ENCODE results near the gene FAR2. TPM values are rescaled to one million over a fixed set of nuclear protein-coding genes. Genes with fewer than 3 reads are reported as not detected.

FAR2 gene
- total RNA-seq, 3 donors from 2014 or later = 8.2 to 18.2 (median 9.8) TPM

GRCh38 chr12:29310899-29311298, 161.8 kb downstream of the FAR2 start:
- no peak for DNase-seq (ENCODE audit: low spot score in 2 of 2)
- H3K4me3 ChIP-seq = no peak overlapping the region
- H3K36me3 ChIP-seq = no peaks in the 10 kb centered on the region
- no peaks in the 10 kb centered on the region for H3K4me1 ChIP-seq
- no peaks in the 10 kb centered on the region for H3K27me3 ChIP-seq
- no peaks in the 10 kb centered on the region for H3K9me3 ChIP-seq
- intact Hi-C loops (cut with DNase I; ENCODE audit: low total_unique reads) = no loop called here
- TF ChIP-seq CTCF (IDR thresholded peaks at IDR 0.05) (no peak), POLR2A (IDR thresholded peaks at IDR 0.05) (no peak), POLR2AphosphoS5 (IDR thresholded peaks at IDR 0.05) (no peak)
- H3K27ac ChIP-seq = no peak overlapping the region

- no peak for DNase-seq (ENCODE audit: low spot score in 2 of 2)
- TF ChIP-seq POLR2AphosphoS5 (IDR thresholded peaks at IDR 0.05) = no peak
- TF ChIP-seq POLR2A (IDR thresholded peaks at IDR 0.05) = no peak
- intact Hi-C loops (cut with DNase I; ENCODE audit: low total_unique reads) = no loop called here
- no peaks in the 10 kb centered on the region for H3K27me3 ChIP-seq
- no peak overlapping the region for H3K27ac ChIP-seq
- H3K36me3 ChIP-seq = no peaks in the 10 kb centered on the region
- H3K9me3 ChIP-seq = no peaks in the 10 kb centered on the region
- H3K4me1 ChIP-seq = no peaks in the 10 kb centered on the region
- no peak overlapping the region for H3K4me3 ChIP-seq
These were observed 165.3 kb downstream of the FAR2 start for GRCh38 chr12:29314416-29314815.

- Histone ChIP-seq H3K4me1 (no peaks in the 10 kb centered on the region), H3K36me3 (no peaks in the 10 kb centered on the region), H3K4me3 (no peak overlapping the region), H3K27ac (no peak overlapping the region), H3K27me3 (no peaks in the 10 kb centered on the region), H3K9me3 (no peaks in the 10 kb centered on the region)
- no peak for DNase-seq (ENCODE audit: low spot score in 2 of 2)
- intact Hi-C loops (cut with DNase I; ENCODE audit: low total_unique reads) = no loop called here
- no peak for TF ChIP-seq CTCF (IDR thresholded peaks at IDR 0.05)
- no peak for TF ChIP-seq POLR2AphosphoS5 (IDR thresholded peaks at IDR 0.05)
- TF ChIP-seq POLR2A (IDR thresholded peaks at IDR 0.05) = no peak
These were observed 167.7 kb downstream of the FAR2 start for GRCh38 chr12:29316752-29317151.

- Histone ChIP-seq H3K27ac (no peak overlapping the region), H3K27me3 (no peaks in the 10 kb centered on the region), H3K36me3 (no peaks in the 10 kb centered on the region), H3K9me3 (no peaks in the 10 kb centered on the region), H3K4me1 (no peaks in the 10 kb centered on the region), H3K4me3 (no peak overlapping the region)
- no peak for DNase-seq (ENCODE audit: low spot score in 2 of 2)
- TF ChIP-seq CTCF (IDR thresholded peaks at IDR 0.05) (peak in 2 of 3 donors; percentile 53 to 77), POLR2A (IDR thresholded peaks at IDR 0.05) (no peak), POLR2AphosphoS5 (IDR thresholded peaks at IDR 0.05) (no peak)
- intact Hi-C loops (cut with DNase I; ENCODE audit: low total_unique reads) = no loop called here
These were observed 168.7 kb downstream of the FAR2 start for GRCh38 chr12:29317556-29318363.

GRCh38 chr12:29320295-29321085, 171.4 kb downstream of the FAR2 start:
- no peak overlapping the region for H3K27ac ChIP-seq
- H3K4me1 ChIP-seq = no peaks in the 10 kb centered on the region
- H3K4me3 ChIP-seq = no peak overlapping the region
- H3K36me3 ChIP-seq = no peaks in the 10 kb centered on the region
- no peaks in the 10 kb centered on the region for H3K9me3 ChIP-seq
- intact Hi-C loops (cut with DNase I; ENCODE audit: low total_unique reads) = no loop called here
- H3K27me3 ChIP-seq = no peaks in the 10 kb centered on the region
- TF ChIP-seq POLR2A (IDR thresholded peaks at IDR 0.05) = no peak
- TF ChIP-seq POLR2AphosphoS5 (IDR thresholded peaks at IDR 0.05) = no peak
- TF ChIP-seq CTCF (IDR thresholded peaks at IDR 0.05) = no peak
- no peak for DNase-seq (ENCODE audit: low spot score in 2 of 2)
